Keratinocyte (primary cell): Measurements from ENCODE around the gene MMAA. TPM values are rescaled to one million over a fixed set of nuclear protein-coding genes. Genes with fewer than 3 reads are reported as not detected.

Experiments used
- DNase-seq: peaks from one replicate; pipeline ENCODE4 v3.0.0-alpha.2; 2011; ENCODE audit warnings: low read depth, missing footprints, low spot score
- FAIRE-seq: peaks from 2 replicates; lab custom pipeline; 2011; peaks lifted over from hg19 to GRCh38; lab: Jason Lieb, UNC
- H2AFZ ChIP-seq: 2 replicates; pipeline ENCODE4 v1.6.0; 2012; ENCODE audit warnings: low read length, control low read depth, inconsistent platforms; ENCODE audit not compliant: control insufficient read depth
- H3K27ac ChIP-seq: 2 replicates; pipeline ENCODE4 v1.5.1; 2011; ENCODE audit warnings: low read length; ENCODE audit not compliant: control insufficient read depth, insufficient read depth
- H3K27me3 ChIP-seq: 3 replicates; pipeline ENCODE4 v1.6.0; 2011; ENCODE audit warnings: low read length; ENCODE audit not compliant: control insufficient read depth, insufficient read depth; ENCODE audit errors: extremely low read depth
- H3K36me3 ChIP-seq, 2 experiments: 2 replicates in 1 of 2; 3 replicates in 1 of 2; pipeline ENCODE4 v1.5.1; 2011; ENCODE audit warnings: low read length in 2 of 2, mild to moderate bottlenecking in 1 of 2; ENCODE audit not compliant: control insufficient read depth in 2 of 2, insufficient read depth in 2 of 2; ENCODE audit errors: extremely low read depth in 1 of 2
- H3K4me1 ChIP-seq: 3 replicates; pipeline ENCODE4 v1.5.1; 2011; ENCODE audit warnings: low read length; ENCODE audit not compliant: control insufficient read depth, insufficient read depth; ENCODE audit errors: extremely low read depth
- H3K4me2 ChIP-seq: 3 replicates; pipeline ENCODE4 v1.6.0; 2011; ENCODE audit warnings: low read depth, low read length; ENCODE audit not compliant: control insufficient read depth, insufficient read depth; ENCODE audit errors: extremely low read depth
- H3K4me3 ChIP-seq, 3 experiments: fragments of 200-600 bp in 1 of 3; sonication (generic) in 1 of 3; 2 replicates in 2 of 3; 3 replicates in 1 of 3; pipeline ENCODE4 v1.5.1; 2011 to 2016; ENCODE audit warnings: low read length in 3 of 3, mild to moderate bottlenecking in 3 of 3, control low read depth in 2 of 3, inconsistent platforms in 1 of 3, low read depth in 1 of 3, mixed read lengths in 1 of 3, mixed run types in 1 of 3, moderate library complexity in 1 of 3; ENCODE audit not compliant: control insufficient read depth in 2 of 3, insufficient read depth in 2 of 3; ENCODE audit errors: extremely low read depth in 1 of 3
- H3K79me2 ChIP-seq: 2 replicates; pipeline ENCODE4 v1.6.0; 2012; ENCODE audit warnings: low read length; ENCODE audit not compliant: control insufficient read depth, insufficient read depth
- H3K9ac ChIP-seq: 3 replicates; pipeline ENCODE4 v1.6.0; 2011; ENCODE audit warnings: low read length; ENCODE audit not compliant: control insufficient read depth, insufficient read depth; ENCODE audit errors: extremely low read depth
- H3K9me1 ChIP-seq: 3 replicates; pipeline ENCODE4 v1.6.0; 2011; ENCODE audit warnings: low read length; ENCODE audit not compliant: control insufficient read depth, insufficient read depth; ENCODE audit errors: extremely low read depth
- H3K9me3 ChIP-seq: 2 replicates; pipeline ENCODE4 v1.5.1; 2012; ENCODE audit warnings: low read depth, low read length; ENCODE audit not compliant: control insufficient read depth
- H4K20me1 ChIP-seq: 3 replicates; pipeline ENCODE4 v1.6.0; 2011; ENCODE audit warnings: low read length; ENCODE audit not compliant: control insufficient read depth, insufficient read depth; ENCODE audit errors: extremely low read depth
- EZH2 ChIP-seq: IDR thresholded peaks from one replicate; pipeline ENCODE4 v1.6.1; 2012; ENCODE audit warnings: inconsistent platforms, mild to moderate bottlenecking, low read length, moderate library complexity
- dilution Hi-C: fragments of 300-500 bp; cut with MboI; formaldehyde crosslinking; loops from one replicate; pipeline ENCODE4 v1.7.0; 2020; ENCODE audit warnings: low sequenced_read_pairs; ENCODE audit not compliant: extremely low pct_ligation_motif_present
- polyA plus RNA-seq, 5 experiments: library from polyadenylated mRNA; depleted of rRNA in 3 of 5; stranded (reverse) in 3 of 5; stranded (forward) in 1 of 5; unstranded in 1 of 5; fragments of >200 nt; gene quantifications; 1 replicate in 1 of 5; 2 replicates in 3 of 5; 3 replicates in 1 of 5; pipeline versions ENCODE4 v1.2.1 to v1.2.3, GENCODE V29; 2011 to 2012; ENCODE audit warnings: missing spikeins in 2 of 5, low read depth in 1 of 5, low replicate concordance in 1 of 5
- TF ChIP-seq, protein P1 (sequence below), 3 experiments: IDR thresholded peaks in 1 of 3; conservative IDR thresholded peaks in 1 of 3; optimal IDR thresholded peaks in 1 of 3; 2 replicates in 2 of 3; 3 replicates in 1 of 3; pipeline versions ENCODE3 to v1.5.1; 2011; ENCODE audit warnings: low read length in 3 of 3, mild to moderate bottlenecking in 3 of 3, moderate library complexity in 2 of 3, control low read depth in 1 of 3, inconsistent platforms in 1 of 3; ENCODE audit not compliant: insufficient read depth in 2 of 3; ENCODE audit errors: extremely low read depth in 1 of 3

The MMAA gene
- polyA plus RNA-seq, 1 donor (not counting 4 experiments of a cell fraction or from before 2014, with no cell fraction given): 9.4 TPM

GRCh38 chr4:145656156-145656555 is 37.0 kb downstream of the MMAA start:
- no peaks in the 10 kb centered on the region for H3K4me1 ChIP-seq
- FAIRE-seq (no peak), DNase-seq (no peak)
- no peak overlapping the region for H3K27ac ChIP-seq
- TF ChIP-seq, protein P1, sequence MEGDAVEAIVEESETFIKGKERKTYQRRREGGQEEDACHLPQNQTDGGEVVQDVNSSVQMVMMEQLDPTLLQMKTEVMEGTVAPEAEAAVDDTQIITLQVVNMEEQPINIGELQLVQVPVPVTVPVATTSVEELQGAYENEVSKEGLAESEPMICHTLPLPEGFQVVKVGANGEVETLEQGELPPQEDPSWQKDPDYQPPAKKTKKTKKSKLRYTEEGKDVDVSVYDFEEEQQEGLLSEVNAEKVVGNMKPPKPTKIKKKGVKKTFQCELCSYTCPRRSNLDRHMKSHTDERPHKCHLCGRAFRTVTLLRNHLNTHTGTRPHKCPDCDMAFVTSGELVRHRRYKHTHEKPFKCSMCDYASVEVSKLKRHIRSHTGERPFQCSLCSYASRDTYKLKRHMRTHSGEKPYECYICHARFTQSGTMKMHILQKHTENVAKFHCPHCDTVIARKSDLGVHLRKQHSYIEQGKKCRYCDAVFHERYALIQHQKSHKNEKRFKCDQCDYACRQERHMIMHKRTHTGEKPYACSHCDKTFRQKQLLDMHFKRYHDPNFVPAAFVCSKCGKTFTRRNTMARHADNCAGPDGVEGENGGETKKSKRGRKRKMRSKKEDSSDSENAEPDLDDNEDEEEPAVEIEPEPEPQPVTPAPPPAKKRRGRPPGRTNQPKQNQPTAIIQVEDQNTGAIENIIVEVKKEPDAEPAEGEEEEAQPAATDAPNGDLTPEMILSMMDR (optimal IDR thresholded peaks at IDR 0.05 in 1 of 3, IDR thresholded peaks at IDR 0.05 in 1 of 3, conservative IDR thresholded peaks at IDR 0.05 in 1 of 3; ENCODE audit: extremely low read depth in 1 of 3, insufficient read depth in 2 of 3, low read length in 3 of 3): no peak
- TF ChIP-seq EZH2: no peak
- peaks cover 0 to 2% of the 10 kb centered on the region in 2 experiments for H3K36me3 ChIP-seq
- no peaks in the 10 kb centered on the region for H3K79me2 ChIP-seq
- no peaks in the 10 kb centered on the region for H4K20me1 ChIP-seq
- no peak overlapping the region for H3K4me3 ChIP-seq
- no peaks in the 10 kb centered on the region for H3K9me1 ChIP-seq
- dilution Hi-C loops: no loop called here
- H3K27me3 ChIP-seq: no peaks in the 10 kb centered on the region
- no peak overlapping the region for H2AFZ ChIP-seq
- H3K9ac ChIP-seq: no peak overlapping the region
- H3K4me2 ChIP-seq: no peak overlapping the region
- H3K9me3 ChIP-seq: no peaks in the 10 kb centered on the region

DNA sequence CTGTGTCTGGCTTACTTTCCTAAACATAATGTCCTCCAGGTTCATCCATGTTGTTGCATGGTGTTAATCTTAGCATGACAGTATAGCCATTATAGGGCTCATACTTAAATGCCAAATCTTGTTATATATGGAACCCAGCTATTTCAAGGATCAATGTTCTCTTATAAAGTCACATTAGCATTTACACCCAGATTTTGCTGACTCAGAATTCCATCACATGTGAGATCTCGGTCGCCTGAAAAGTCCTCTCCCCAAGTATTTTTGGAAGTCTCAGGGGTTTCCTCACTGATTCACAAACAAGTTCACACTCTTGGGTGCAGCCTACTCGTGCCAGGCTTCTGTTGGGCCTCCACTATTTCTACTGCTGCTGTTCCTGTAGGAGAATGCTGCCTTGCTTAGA is 40.9 kb downstream of the MMAA start:
- no peak for TF ChIP-seq EZH2
- TF ChIP-seq, protein P1 (optimal IDR thresholded peaks at IDR 0.05 in 1 of 3, IDR thresholded peaks at IDR 0.05 in 1 of 3, conservative IDR thresholded peaks at IDR 0.05 in 1 of 3; ENCODE audit: extremely low read depth in 1 of 3, insufficient read depth in 2 of 3, low read length in 3 of 3): no peak
- H3K27ac ChIP-seq: no peak overlapping the region
- H3K4me2 ChIP-seq: no peak overlapping the region
- DNase-seq (no peak), FAIRE-seq (no peak)
- no peaks in the 10 kb centered on the region for H3K4me1 ChIP-seq
- no peaks in the 10 kb centered on the region for H3K79me2 ChIP-seq
- H3K4me3 ChIP-seq: no peak overlapping the region
- no peak overlapping the region for H2AFZ ChIP-seq
- H3K9ac ChIP-seq: no peak overlapping the region
- H4K20me1 ChIP-seq: no peaks in the 10 kb centered on the region
- dilution Hi-C loops: no loop called here
- H3K9me1 ChIP-seq: no peaks in the 10 kb centered on the region
- no peaks in the 10 kb centered on the region for H3K27me3 ChIP-seq
- peaks cover 0 to 2% of the 10 kb centered on the region in 2 experiments for H3K36me3 ChIP-seq
- H3K9me3 ChIP-seq: no peaks in the 10 kb centered on the region
